Endothelial cell of umbilical vein (primary cell): ENCODE results near the gene TTF2. TPM values are rescaled to one million over a fixed set of nuclear protein-coding genes. Genes with fewer than 3 reads are reported as not detected.

Experiments
- BruUV-seq: library from RNA; stranded (reverse); fragments of 400-500 nt; replicated peaks from 2 replicates; lab custom pipeline; 2021; lab: Mats Ljungman, UMichigan
- CTCF ChIA-PET: fragments of 300-600, 350-600 bp; sonication (Branson Sonifier 250); formaldehyde crosslinking; loops from one replicate; lab custom pipeline; 2021; ENCODE audit warnings: antibody characterized with exemption, inconsistent platforms; lab: Charles Lee
- POLR2A ChIA-PET: fragments of 300-600, 350-600 bp; sonication (Branson Sonifier 250); formaldehyde crosslinking; loops from one replicate; lab custom pipeline; 2021; ENCODE audit warnings: antibody characterized with exemption, inconsistent platforms; lab: Charles Lee
- DNase-seq: peaks from one replicate; pipeline ENCODE4 v3.0.0-alpha.2; 2011; ENCODE audit warnings: low read depth, low spot score
- FAIRE-seq: peaks from 2 replicates; lab custom pipeline; 2011; peaks lifted over from hg19 to GRCh38; lab: Jason Lieb, UNC
- H2AFZ ChIP-seq: 2 replicates; pipeline ENCODE4 v1.6.0; 2012; ENCODE audit warnings: low read depth, low read length, control low read depth, inconsistent platforms
- H3K27ac ChIP-seq: 2 replicates; pipeline ENCODE4 v1.5.1; 2011; ENCODE audit warnings: low read depth, mild to moderate bottlenecking, control low read depth, low read length, moderate library complexity; ENCODE audit not compliant: insufficient read depth
- H3K27me3 ChIP-seq, 2 experiments: 2 replicates each; pipeline versions ENCODE4 v1.6.0 to v1.6.1; 2011; ENCODE audit warnings: low read length in 2 of 2, mixed read lengths in 1 of 2; ENCODE audit not compliant: control insufficient read depth in 2 of 2, insufficient read depth in 2 of 2
- H3K36me3 ChIP-seq, 2 experiments: 2 replicates in 1 of 2; 3 replicates in 1 of 2; pipeline ENCODE4 v1.5.1; 2011; ENCODE audit warnings: low read length in 2 of 2, mild to moderate bottlenecking in 1 of 2, moderate library complexity in 1 of 2; ENCODE audit not compliant: control insufficient read depth in 2 of 2, insufficient read depth in 2 of 2; ENCODE audit errors: extremely low read depth in 1 of 2
- H3K4me1 ChIP-seq: 3 replicates; pipeline ENCODE4 v1.5.1; 2011; ENCODE audit warnings: mild to moderate bottlenecking, low read length; ENCODE audit not compliant: control insufficient read depth, insufficient read depth; ENCODE audit errors: extremely low read depth
- H3K4me2 ChIP-seq: 2 replicates; pipeline ENCODE4 v1.6.1; 2011; ENCODE audit warnings: low read length, control low read depth, mixed read lengths; ENCODE audit not compliant: insufficient read depth
- H3K4me3 ChIP-seq, 3 experiments: fragments of 200-600 bp in 1 of 3; sonication (generic), shearing (Covaris generic) in 1 of 3; replicated peaks in 1 of 3; 2 replicates each; pipeline ENCODE4 v1.5.1; 2011 to 2016; ENCODE audit warnings: control low read depth in 3 of 3, low read length in 3 of 3, mild to moderate bottlenecking in 2 of 3, inconsistent platforms in 1 of 3, low read depth in 1 of 3, moderate library complexity in 1 of 3; ENCODE audit not compliant: insufficient read depth in 1 of 3
- H3K79me2 ChIP-seq: 2 replicates; pipeline ENCODE4 v1.6.0; 2012; ENCODE audit warnings: low read length, inconsistent platforms; ENCODE audit not compliant: control insufficient read depth, insufficient read depth
- H3K9ac ChIP-seq: replicated peaks from 2 replicates; pipeline ENCODE3; 2011; ENCODE audit warnings: low read length, control low read depth; ENCODE audit not compliant: insufficient read depth; ENCODE audit errors: extremely low read depth
- H3K9me1 ChIP-seq: replicated peaks from 3 replicates; pipeline ENCODE4 v1.6.0; 2011; ENCODE audit warnings: mild to moderate bottlenecking, low read length; ENCODE audit not compliant: control insufficient read depth, insufficient read depth; ENCODE audit errors: extremely low read depth
- H3K9me3 ChIP-seq: replicated peaks from 2 replicates; pipeline ENCODE4 v1.5.1; 2012; ENCODE audit warnings: low read length, inconsistent platforms; ENCODE audit not compliant: control insufficient read depth, insufficient read depth
- H4K20me1 ChIP-seq: replicated peaks from 2 replicates; pipeline ENCODE3; 2011; ENCODE audit warnings: mild to moderate bottlenecking, low read length; ENCODE audit not compliant: control insufficient read depth, insufficient read depth; ENCODE audit errors: extremely low read depth
- EZH2 ChIP-seq: IDR thresholded peaks from 2 replicates; pipeline ENCODE4 v1.6.1; 2012; ENCODE audit warnings: borderline replicate concordance, low read depth, mild to moderate bottlenecking, moderate library complexity, low read length, inconsistent platforms; ENCODE audit not compliant: severe bottlenecking
- FOS ChIP-seq: IDR thresholded peaks from 2 replicates; pipeline ENCODE4 v1.6.1; 2011; ENCODE audit warnings: mild to moderate bottlenecking, low read length, moderate library complexity, borderline replicate concordance; ENCODE audit not compliant: insufficient read depth
- GATA2 ChIP-seq: IDR thresholded peaks from 2 replicates; pipeline ENCODE4 v1.7.0; 2011; ENCODE audit warnings: low read depth, mild to moderate bottlenecking, moderate library complexity, mixed read lengths, low read length; ENCODE audit not compliant: insufficient read length, insufficient read depth
- JUN ChIP-seq: IDR thresholded peaks from 2 replicates; pipeline ENCODE4 v1.6.1; 2011; ENCODE audit warnings: borderline replicate concordance, low read depth; ENCODE audit not compliant: insufficient read length, insufficient read depth
- MYC ChIP-seq: IDR thresholded peaks from one replicate; pipeline ENCODE4 v1.6.1; 2011; ENCODE audit warnings: mild to moderate bottlenecking, low read depth, low read length
- POLR2A ChIP-seq: IDR thresholded peaks from 2 replicates; pipeline ENCODE4 v1.6.1; 2012; ENCODE audit warnings: low read depth, mild to moderate bottlenecking, control low read depth, low read length
- POLR2AphosphoS5 ChIP-seq: IDR thresholded peaks from 2 replicates; pipeline ENCODE4 v1.6.1; 2012; ENCODE audit warnings: low read depth, mild to moderate bottlenecking, control low read depth, low read length, moderate library complexity; ENCODE audit not compliant: insufficient read depth
- dilution Hi-C: fragments of 300-500 bp; cut with MboI; formaldehyde crosslinking; loops from one replicate; pipeline ENCODE4 v1.15.0; 2019; ENCODE audit warnings: low sequenced_read_pairs; ENCODE audit not compliant: extremely low pct_ligation_motif_present
- intact Hi-C: fragments of 100-400 bp; cut with micrococcal nuclease; formaldehyde crosslinking; loops from one replicate; pipeline ENCODE4 v1.10.0; 2022
- polyA plus RNA-seq, 4 experiments: library from polyadenylated mRNA; depleted of rRNA in 3 of 4; stranded (reverse) in 3 of 4; unstranded in 1 of 4; fragments of >200 nt; gene quantifications; 2 replicates each; pipeline versions ENCODE4 v1.2.1 to v1.2.3, GENCODE V29; 2011 to 2012; ENCODE audit warnings: missing spikeins in 1 of 4
- total RNA-seq: library from RNA; stranded (reverse); gene quantifications from 2 replicates; pipeline ENCODE4 v1.2.3, GENCODE V29; 2021
- TF ChIP-seq, protein P1 (sequence below), 2 donors: IDR thresholded peaks; 1 replicate in 1 of 2; 2 replicates in 1 of 2; pipeline ENCODE4 v1.5.1; 2011; ENCODE audit warnings: low read length in 2 of 2, mild to moderate bottlenecking in 2 of 2, moderate library complexity in 2 of 2, control low read depth in 1 of 2, inconsistent platforms in 1 of 2, low read depth in 1 of 2; ENCODE audit not compliant: insufficient read depth in 1 of 2; ENCODE audit errors: extremely low read depth in 1 of 2
- TF ChIP-seq, protein P2 (sequence below): IDR thresholded peaks from 2 replicates; pipeline ENCODE4 v1.6.1; 2011; ENCODE audit not compliant: insufficient read depth, insufficient read length

Gene TTF2
- total and polyA plus RNA-seq, 2 donors (not counting 3 experiments of a cell fraction or from before 2014, with no cell fraction given) = 8.8 to 44.4 TPM

DNA sequence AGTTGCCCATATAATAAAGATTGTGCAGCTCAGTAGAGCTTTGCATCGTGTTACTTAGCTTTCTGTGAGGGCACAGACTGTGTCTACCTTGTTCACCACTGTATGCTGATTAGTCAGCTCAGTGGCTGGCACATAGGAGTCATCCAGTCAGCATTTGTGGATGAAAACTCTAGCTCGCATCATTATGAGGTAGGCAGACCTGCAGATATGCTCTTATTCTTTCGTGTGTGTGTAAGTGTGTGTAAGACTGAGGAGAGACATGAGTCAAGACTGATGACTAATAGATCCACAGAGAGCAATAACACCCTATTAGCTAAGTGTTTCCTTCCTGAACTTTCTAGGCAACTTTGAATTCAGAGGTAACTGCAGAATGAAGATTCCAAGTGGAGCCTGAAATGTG is 17.1 kb downstream of the TTF2 start:
- H3K4me1 ChIP-seq = peaks cover 13% of the 10 kb centered on the region
- H3K4me2 ChIP-seq = peak overlapping the region; percentile 41
- no peak overlapping the region for H2AFZ ChIP-seq
- BruUV-seq = no TSS peak
- no peaks in the 10 kb centered on the region for H3K27me3 ChIP-seq
- no peaks in the 10 kb centered on the region for H4K20me1 ChIP-seq
- POLR2A ChIA-PET = interaction anchor here (1.0 kb wide), 1 partner anchor 16 kb away, joined by 7 read pairs; no protein-coding TSS in a partner anchor
- TF ChIP-seq GATA2 = no peak
- peak; percentile 43 for TF ChIP-seq POLR2AphosphoS5
- TF ChIP-seq JUN = peak; percentile 96
- no peak for TF ChIP-seq EZH2
- no peak for TF ChIP-seq MYC
- TF ChIP-seq, protein P1, sequence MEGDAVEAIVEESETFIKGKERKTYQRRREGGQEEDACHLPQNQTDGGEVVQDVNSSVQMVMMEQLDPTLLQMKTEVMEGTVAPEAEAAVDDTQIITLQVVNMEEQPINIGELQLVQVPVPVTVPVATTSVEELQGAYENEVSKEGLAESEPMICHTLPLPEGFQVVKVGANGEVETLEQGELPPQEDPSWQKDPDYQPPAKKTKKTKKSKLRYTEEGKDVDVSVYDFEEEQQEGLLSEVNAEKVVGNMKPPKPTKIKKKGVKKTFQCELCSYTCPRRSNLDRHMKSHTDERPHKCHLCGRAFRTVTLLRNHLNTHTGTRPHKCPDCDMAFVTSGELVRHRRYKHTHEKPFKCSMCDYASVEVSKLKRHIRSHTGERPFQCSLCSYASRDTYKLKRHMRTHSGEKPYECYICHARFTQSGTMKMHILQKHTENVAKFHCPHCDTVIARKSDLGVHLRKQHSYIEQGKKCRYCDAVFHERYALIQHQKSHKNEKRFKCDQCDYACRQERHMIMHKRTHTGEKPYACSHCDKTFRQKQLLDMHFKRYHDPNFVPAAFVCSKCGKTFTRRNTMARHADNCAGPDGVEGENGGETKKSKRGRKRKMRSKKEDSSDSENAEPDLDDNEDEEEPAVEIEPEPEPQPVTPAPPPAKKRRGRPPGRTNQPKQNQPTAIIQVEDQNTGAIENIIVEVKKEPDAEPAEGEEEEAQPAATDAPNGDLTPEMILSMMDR (IDR thresholded peaks at IDR 0.05; ENCODE audit: extremely low read depth in 1 of 2, insufficient read depth in 1 of 2, low read depth in 1 of 2, low read length in 2 of 2) = no peak
- TF ChIP-seq, protein P2, sequence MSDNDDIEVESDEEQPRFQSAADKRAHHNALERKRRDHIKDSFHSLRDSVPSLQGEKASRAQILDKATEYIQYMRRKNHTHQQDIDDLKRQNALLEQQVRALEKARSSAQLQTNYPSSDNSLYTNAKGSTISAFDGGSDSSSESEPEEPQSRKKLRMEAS = no peak
- no peak for TF ChIP-seq POLR2A
- peak; percentile 99 for TF ChIP-seq FOS
- H3K27ac ChIP-seq = peak overlapping the region; percentile 36
- no peaks in the 10 kb centered on the region for H3K9me1 ChIP-seq
- peaks cover 3 to 8% of the 10 kb centered on the region in 2 experiments for H3K36me3 ChIP-seq
- DNase-seq = peak; percentile 90
- CTCF ChIA-PET = interaction anchor here (0.5 to 1.5 kb wide), 16 partner anchors 9 to 381 kb away, joined by 3 to 33 read pairs (median 5); partner anchors contain the start of gene TTF2
- dilution Hi-C loops (no loop called here), intact Hi-C loops (loop anchor here (1.0 kb wide), 3 partner anchors 10 to 44 kb away; partner anchors contain the start of gene TRIM45)
- H3K4me3 ChIP-seq = no peak overlapping the region
- H3K79me2 ChIP-seq = no peaks in the 10 kb centered on the region
- no peak overlapping the region for H3K9ac ChIP-seq
- peak; percentile 96 for FAIRE-seq
- no peaks in the 10 kb centered on the region for H3K9me3 ChIP-seq
